Neutrophil (primary cell): Measurements from ENCODE around the gene GID8.

Experiments used
- H3K27ac ChIP-seq: fragments of 200-600 bp; sonication (generic); 2 replicates; pipeline ENCODE4 v1.5.1; 2016; ENCODE audit warnings: mild to moderate bottlenecking, moderate library complexity
- H3K27me3 ChIP-seq: fragments of 200-600 bp; sonication (generic); 2 replicates; pipeline ENCODE4 v1.6.0; 2016; ENCODE audit warnings: mild to moderate bottlenecking
- H3K36me3 ChIP-seq: fragments of 200-600 bp; sonication (generic); 2 replicates; pipeline ENCODE4 v1.5.1; 2017
- H3K4me1 ChIP-seq, 2 experiments: fragments of 200-600 bp in 1 of 2; sonication (generic) in 1 of 2; 1 replicate in 1 of 2; 2 replicates in 1 of 2; pipeline versions ENCODE4 v1.5.1 to v1.6.1; 2013 to 2016; ENCODE audit warnings: low read depth in 1 of 2, low read length in 1 of 2, mild to moderate bottlenecking in 1 of 2, moderate library complexity in 1 of 2; ENCODE audit not compliant: control insufficient read depth in 1 of 2, insufficient read depth in 1 of 2
- H3K4me3 ChIP-seq, 2 experiments: fragments of 200-600 bp in 1 of 2; sonication (generic) in 1 of 2; 1 replicate in 1 of 2; 2 replicates in 1 of 2; pipeline ENCODE4 v1.5.1; 2013 to 2016; ENCODE audit warnings: low read depth in 1 of 2, low read length in 1 of 2, mild to moderate bottlenecking in 1 of 2, moderate library complexity in 1 of 2
- H3K9me3 ChIP-seq: fragments of 200-600 bp; sonication (generic); 2 replicates; pipeline ENCODE4 v1.5.1; 2016
- TF ChIP-seq, protein P1 (sequence below): fragments of 200-600 bp; sonication (generic); IDR thresholded peaks from 2 replicates; pipeline ENCODE4 v1.5.1; 2016; ENCODE audit warnings: antibody characterized with exemption

GID8 gene

DNA sequence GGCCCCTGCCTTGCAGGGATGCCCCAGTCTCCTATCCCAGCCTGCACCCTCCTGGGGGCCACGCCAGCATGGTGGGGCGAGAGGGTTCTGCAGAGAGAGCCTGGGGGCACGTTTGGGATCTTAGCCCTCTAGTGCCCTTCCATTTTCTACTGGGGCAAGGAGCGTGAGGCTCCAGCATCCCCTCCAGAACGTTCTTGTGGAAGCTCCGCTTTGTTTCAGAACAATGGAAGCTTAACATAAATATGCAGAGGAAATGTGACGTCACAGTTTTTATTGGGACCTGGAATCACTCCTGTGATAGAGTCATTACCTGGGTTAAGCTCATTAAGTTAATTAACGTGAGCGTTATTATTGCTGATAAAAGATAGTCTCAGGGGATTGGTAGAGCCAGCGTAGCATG, 49.2 kb downstream of the GID8 start:
- Histone ChIP-seq H3K4me3 (no peak overlapping the region), H3K36me3 (no peaks in the 10 kb centered on the region), H3K27me3 (peaks cover 92% of the 10 kb centered on the region), H3K4me1 (no peaks in the 10 kb centered on the region), H3K9me3 (no peaks in the 10 kb centered on the region), H3K27ac (no peak overlapping the region)
- TF ChIP-seq, protein P1, sequence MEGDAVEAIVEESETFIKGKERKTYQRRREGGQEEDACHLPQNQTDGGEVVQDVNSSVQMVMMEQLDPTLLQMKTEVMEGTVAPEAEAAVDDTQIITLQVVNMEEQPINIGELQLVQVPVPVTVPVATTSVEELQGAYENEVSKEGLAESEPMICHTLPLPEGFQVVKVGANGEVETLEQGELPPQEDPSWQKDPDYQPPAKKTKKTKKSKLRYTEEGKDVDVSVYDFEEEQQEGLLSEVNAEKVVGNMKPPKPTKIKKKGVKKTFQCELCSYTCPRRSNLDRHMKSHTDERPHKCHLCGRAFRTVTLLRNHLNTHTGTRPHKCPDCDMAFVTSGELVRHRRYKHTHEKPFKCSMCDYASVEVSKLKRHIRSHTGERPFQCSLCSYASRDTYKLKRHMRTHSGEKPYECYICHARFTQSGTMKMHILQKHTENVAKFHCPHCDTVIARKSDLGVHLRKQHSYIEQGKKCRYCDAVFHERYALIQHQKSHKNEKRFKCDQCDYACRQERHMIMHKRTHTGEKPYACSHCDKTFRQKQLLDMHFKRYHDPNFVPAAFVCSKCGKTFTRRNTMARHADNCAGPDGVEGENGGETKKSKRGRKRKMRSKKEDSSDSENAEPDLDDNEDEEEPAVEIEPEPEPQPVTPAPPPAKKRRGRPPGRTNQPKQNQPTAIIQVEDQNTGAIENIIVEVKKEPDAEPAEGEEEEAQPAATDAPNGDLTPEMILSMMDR, result no peak

DNA sequence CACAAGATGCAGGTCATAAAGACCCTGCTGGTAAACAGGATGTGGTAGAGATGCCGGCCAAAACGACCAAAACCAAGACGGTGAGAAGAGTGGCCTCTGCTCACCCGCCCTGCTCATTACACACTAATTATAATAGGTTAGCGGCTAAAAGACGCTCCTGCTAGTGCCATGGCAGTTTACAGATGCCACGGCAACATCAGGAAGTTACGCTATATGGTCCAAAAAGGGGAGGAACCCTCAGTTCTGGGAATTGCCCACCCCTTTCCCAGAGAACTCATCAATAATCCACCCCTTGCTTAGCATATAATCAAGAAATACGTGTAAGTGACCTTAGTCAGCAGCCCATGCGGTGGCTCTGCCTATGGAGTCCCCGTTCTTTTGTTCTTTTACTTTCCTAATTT, 51.3 kb downstream of the GID8 start:
- no peaks in the 10 kb centered on the region for H3K9me3 ChIP-seq
- H3K27ac ChIP-seq, result no peak overlapping the region
- H3K36me3 ChIP-seq, result no peaks in the 10 kb centered on the region
- peaks cover 84% of the 10 kb centered on the region for H3K27me3 ChIP-seq
- H3K4me1 ChIP-seq, result no peaks in the 10 kb centered on the region
- TF ChIP-seq, protein P1, result no peak
- H3K4me3 ChIP-seq, result no peak overlapping the region

DNA sequence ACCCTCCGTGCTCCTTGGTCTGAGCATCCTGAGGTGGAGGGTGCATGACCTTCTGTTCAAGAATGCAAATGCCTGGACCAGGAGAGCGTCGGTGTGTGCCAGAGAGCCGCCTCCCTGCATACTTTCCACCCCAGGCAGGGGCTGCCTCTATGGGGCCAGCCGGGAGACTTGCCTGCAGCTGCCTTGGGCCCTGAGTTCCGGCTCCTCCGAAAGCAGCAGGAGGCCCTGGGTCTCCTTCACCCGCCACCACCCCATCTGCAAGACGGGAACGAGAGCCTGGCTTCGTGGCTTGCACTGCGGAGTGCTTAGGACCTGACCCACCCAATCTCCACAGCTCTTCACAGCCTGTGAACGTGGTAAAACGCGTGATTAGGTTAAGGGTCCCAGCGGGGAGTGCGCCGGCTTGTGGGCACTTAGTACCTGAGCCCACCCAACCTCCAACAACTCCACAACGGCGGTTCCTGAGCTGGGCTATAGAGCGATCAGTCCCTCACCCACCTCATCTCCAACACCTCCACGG, 52.4 kb downstream of the GID8 start:
- H3K4me1 ChIP-seq, result no peaks in the 10 kb centered on the region
- no peaks in the 10 kb centered on the region for H3K9me3 ChIP-seq
- H3K36me3 ChIP-seq, result no peaks in the 10 kb centered on the region
- H3K27me3 ChIP-seq, result peaks cover 82% of the 10 kb centered on the region
- no peak overlapping the region for H3K4me3 ChIP-seq
- no peak overlapping the region for H3K27ac ChIP-seq
- TF ChIP-seq, protein P1, result no peak

DNA sequence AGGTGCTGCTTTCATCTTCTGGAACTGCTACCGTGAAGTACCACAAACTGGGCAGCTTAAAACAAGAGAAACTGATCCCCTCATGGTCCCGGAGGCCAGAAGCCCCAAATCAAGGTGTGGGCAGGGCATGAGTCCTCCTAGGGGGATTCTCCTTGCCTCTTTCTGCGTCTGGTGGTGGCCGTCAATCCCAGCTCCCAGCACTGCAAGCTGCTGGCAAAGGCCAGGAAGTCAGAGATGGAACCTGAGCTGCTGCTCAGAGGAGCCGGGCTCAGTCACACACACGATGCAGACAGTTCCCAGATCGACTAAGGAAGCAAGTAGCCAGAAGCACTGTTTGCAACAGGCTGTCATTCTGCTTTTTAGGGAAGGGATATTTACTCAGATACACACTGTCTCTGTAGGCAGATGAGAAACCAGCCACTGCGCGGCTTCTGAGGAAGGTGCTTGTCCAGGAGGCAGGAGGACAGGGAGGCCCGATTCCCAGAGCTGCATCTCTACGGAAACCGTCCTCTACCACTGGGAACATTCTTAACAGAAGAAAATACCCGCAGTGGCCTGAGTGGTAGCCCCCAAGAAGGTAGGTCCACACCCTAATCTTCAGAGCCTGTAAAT, 53.4 kb downstream of the GID8 start:
- H3K27me3 ChIP-seq, result peaks cover 82% of the 10 kb centered on the region
- H3K4me1 ChIP-seq, result no peaks in the 10 kb centered on the region
- TF ChIP-seq, protein P1, result no peak
- H3K9me3 ChIP-seq, result no peaks in the 10 kb centered on the region
- H3K4me3 ChIP-seq, result no peak overlapping the region
- H3K36me3 ChIP-seq, result no peaks in the 10 kb centered on the region
- no peak overlapping the region for H3K27ac ChIP-seq

GRCh38 chr20:62991863-62992262, 53.9 kb downstream of the GID8 start:
- no peak overlapping the region for H3K27ac ChIP-seq
- no peaks in the 10 kb centered on the region for H3K4me1 ChIP-seq
- H3K36me3 ChIP-seq, result no peaks in the 10 kb centered on the region
- no peaks in the 10 kb centered on the region for H3K9me3 ChIP-seq
- H3K4me3 ChIP-seq, result no peak overlapping the region
- TF ChIP-seq, protein P1, result no peak
- H3K27me3 ChIP-seq, result peaks cover 85% of the 10 kb centered on the region
